ENCODE results near the gene NOG. TPM values are rescaled to one million over a fixed set of nuclear protein-coding genes. Genes with fewer than 3 reads are reported as not detected.

The NOG gene
- total and polyA plus RNA-seq, 4 donors: 0.56 to 2.7 (median 1.5) TPM

DNA sequence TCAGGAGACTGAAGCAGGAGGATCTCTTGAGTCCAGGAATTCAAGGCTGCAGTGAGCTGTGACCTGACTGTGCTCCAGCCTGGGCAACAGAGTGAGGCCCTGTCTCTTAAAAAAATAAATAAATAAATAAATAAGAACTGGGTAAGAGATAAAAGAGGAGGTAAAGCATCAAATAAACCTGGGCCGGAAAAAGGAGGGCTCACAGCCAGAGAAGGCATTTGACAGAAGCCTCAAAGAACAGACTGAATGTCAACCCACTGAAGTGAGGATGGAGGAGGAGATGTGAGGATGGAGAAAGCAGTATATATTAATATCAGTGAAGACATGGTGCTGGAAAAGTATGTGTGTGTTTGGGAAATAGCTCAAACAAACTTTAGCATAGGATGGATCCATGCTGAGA lies 6.1 kb downstream of the NOG start:
- Histone ChIP-seq H3K9me3 (ENCODE audit: control insufficient read depth in 4 of 4, insufficient read depth in 3 of 4, low read length in 3 of 4) (peaks cover 0 to under 1% (median 0%) of the 10 kb centered on the region in 4 donors), H3K36me3 (ENCODE audit: control insufficient read depth in 4 of 4, insufficient read depth in 4 of 4, low read length in 4 of 4) (no peaks in the 10 kb centered on the region), H3K4me3 (no peak overlapping the region), H3K4me1 (ENCODE audit: control insufficient read depth in 5 of 5, insufficient read depth in 5 of 5, low read length in 5 of 5) (peaks cover under 1 to 17% (median 8%) of the 10 kb centered on the region in 5 donors), H3K27me3 (ENCODE audit: control insufficient read depth in 3 of 3, insufficient read depth in 3 of 3, low read length in 2 of 3) (peaks cover 0 to 33% (median 20%) of the 10 kb centered on the region in 3 donors), H3K27ac (ENCODE audit: low read depth in 1 of 2, low read length in 1 of 2) (no peak overlapping the region), H3K9ac (ENCODE audit: insufficient read depth in 1 of 2, low read length in 2 of 2) (no peak overlapping the region)
- DNase-seq (no peak), ATAC-seq (ENCODE audit: insufficient read depth, low FRiP score) (no peak)
- WGBS, 2 donors: 94 to 96% methylated on average over 1 of the region's 1 CpG
- no peak for TF ChIP-seq CTCF (IDR thresholded peaks at IDR 0.05; ENCODE audit: control extremely low read depth, extremely low read depth)

DNA sequence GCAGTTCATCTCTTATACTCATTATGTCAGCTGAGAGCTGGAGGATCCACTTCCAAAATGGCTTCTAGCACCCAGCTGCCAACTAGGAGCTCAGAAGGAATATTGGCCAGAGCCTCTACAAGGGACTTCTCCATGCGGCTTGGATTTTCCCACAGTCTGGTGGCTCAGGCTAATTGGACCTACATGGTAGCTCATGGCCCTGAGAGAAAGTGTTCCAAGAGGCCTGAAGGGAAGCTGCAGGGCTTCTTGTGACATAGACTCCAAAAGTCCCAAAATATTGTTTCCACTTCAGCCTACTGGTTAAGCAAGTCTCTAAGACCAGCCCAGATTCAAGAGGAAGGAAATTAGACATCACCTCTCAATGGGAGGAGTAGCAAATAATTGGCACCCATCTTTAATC lies 6.8 kb downstream of the NOG start:
- DNase-seq (no peak), ATAC-seq (ENCODE audit: insufficient read depth, low FRiP score) (no peak)
- H3K27ac ChIP-seq (ENCODE audit: low read depth in 1 of 2, low read length in 1 of 2): no peak overlapping the region
- H3K9me3 ChIP-seq (ENCODE audit: control insufficient read depth in 4 of 4, insufficient read depth in 3 of 4, low read length in 3 of 4): no peaks in the 10 kb centered on the region
- H3K9ac ChIP-seq (ENCODE audit: insufficient read depth in 1 of 2, low read length in 2 of 2): no peak overlapping the region
- H3K27me3 ChIP-seq (ENCODE audit: control insufficient read depth in 3 of 3, insufficient read depth in 3 of 3, low read length in 2 of 3): peaks cover 0 to 30% (median 17%) of the 10 kb centered on the region in 3 donors
- TF ChIP-seq CTCF (IDR thresholded peaks at IDR 0.05; ENCODE audit: control extremely low read depth, extremely low read depth): no peak
- H3K36me3 ChIP-seq (ENCODE audit: control insufficient read depth in 4 of 4, insufficient read depth in 4 of 4, low read length in 4 of 4): no peaks in the 10 kb centered on the region
- no peak overlapping the region for H3K4me3 ChIP-seq
- WGBS, 2 donors: 94 to 96% methylated on average over 1 of the region's 1 CpG
- H3K4me1 ChIP-seq (ENCODE audit: control insufficient read depth in 5 of 5, insufficient read depth in 5 of 5, low read length in 5 of 5): peaks cover 0 to 16% (median 8%) of the 10 kb centered on the region in 5 donors

GRCh38 chr17:56601591-56601990 lies 8.1 kb downstream of the NOG start:
- WGBS, 2 donors: 45 to 76% methylated on average over 1 of the region's 1 CpG
- no peaks in the 10 kb centered on the region for H3K9me3 ChIP-seq (ENCODE audit: control insufficient read depth in 4 of 4, insufficient read depth in 3 of 4, low read length in 3 of 4)
- ATAC-seq (ENCODE audit: insufficient read depth, low FRiP score): no peak
- H3K4me1 ChIP-seq (ENCODE audit: control insufficient read depth in 5 of 5, insufficient read depth in 5 of 5, low read length in 5 of 5): peaks cover 0 to 9% (median 7%) of the 10 kb centered on the region in 5 donors
- no peak overlapping the region for H3K4me3 ChIP-seq
- H3K9ac ChIP-seq (ENCODE audit: insufficient read depth in 1 of 2, low read length in 2 of 2): no peak overlapping the region
- no peaks in the 10 kb centered on the region for H3K36me3 ChIP-seq (ENCODE audit: control insufficient read depth in 4 of 4, insufficient read depth in 4 of 4, low read length in 4 of 4)
- no peak overlapping the region for H3K27ac ChIP-seq (ENCODE audit: low read depth in 1 of 2, low read length in 1 of 2)
- no peak for TF ChIP-seq CTCF (IDR thresholded peaks at IDR 0.05; ENCODE audit: control extremely low read depth, extremely low read depth)
- H3K27me3 ChIP-seq (ENCODE audit: control insufficient read depth in 3 of 3, insufficient read depth in 3 of 3, low read length in 2 of 3): peaks cover 0 to 23% (median 7%) of the 10 kb centered on the region in 3 donors
- DNase-seq: no peak

All from lung (tissue), 12 donors.